HL-60 (cell line): ENCODE data around the gene CNGB1.

Experiments
- CTCF ChIP-seq: IDR thresholded peaks from one replicate; pipeline ENCODE4 v1.5.1; 2011; ENCODE audit warnings: low read length, control low read depth, inconsistent platforms; ENCODE audit not compliant: insufficient read depth
- POLR2AphosphoS5 ChIP-seq: IDR thresholded peaks from 2 replicates; pipeline ENCODE4 v1.6.1; 2012; ENCODE audit warnings: low read depth

GRCh38 chr16:57870753-57871454, 100.0 kb downstream of the CNGB1 start:
- TF ChIP-seq POLR2AphosphoS5 (no peak), CTCF (no peak)
